Measurements from ENCODE around the gene CCDC187. TPM values are rescaled to one million over a fixed set of nuclear protein-coding genes. Genes with fewer than 3 reads are reported as not detected.

Gene CCDC187
- total RNA-seq, 6 donors from 2014 or later: 0.17 to 22.3 (median 10.0) TPM

DNA sequence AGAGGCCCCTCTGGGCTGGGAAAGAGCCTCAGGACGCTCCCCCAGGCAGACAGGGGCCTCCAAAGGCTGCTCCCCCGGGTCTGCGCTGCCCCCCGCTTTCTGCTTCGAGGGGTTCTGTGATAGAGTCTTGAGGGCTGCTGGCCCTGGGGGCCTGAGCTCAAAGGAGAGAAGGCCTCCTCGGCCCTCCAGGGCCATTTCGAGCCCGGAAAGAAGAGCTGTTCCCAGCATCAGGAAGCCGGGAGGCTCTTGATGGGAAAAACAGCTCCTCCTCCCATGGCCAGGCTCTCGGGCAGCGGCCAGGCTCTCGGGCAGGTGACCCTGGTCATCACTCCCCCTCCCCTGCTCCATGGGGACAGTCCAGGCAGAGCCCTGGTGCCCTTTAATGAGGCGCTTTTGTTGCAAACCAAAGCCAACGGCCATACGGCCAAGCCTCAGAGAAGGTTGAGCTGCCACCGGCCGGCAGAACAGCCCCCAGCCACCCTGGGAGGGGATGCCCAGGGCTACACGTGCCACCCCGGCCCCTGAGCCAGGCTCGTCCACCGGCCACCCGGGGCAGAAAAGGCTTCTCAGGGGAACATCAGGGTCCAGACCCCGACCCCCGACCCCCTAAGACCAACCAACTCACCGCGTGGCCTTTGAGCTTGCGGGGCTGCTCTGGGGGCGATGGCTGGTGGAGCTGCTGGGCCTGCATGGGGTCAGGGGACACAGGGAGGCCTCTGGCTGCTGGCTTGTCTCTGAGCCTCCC is 42.0 kb downstream of the CCDC187 start:
- H3K9me3 ChIP-seq: no peaks in the 10 kb centered on the region
- no peak overlapping the region for H3K4me3 ChIP-seq
- TF ChIP-seq, protein P1, sequence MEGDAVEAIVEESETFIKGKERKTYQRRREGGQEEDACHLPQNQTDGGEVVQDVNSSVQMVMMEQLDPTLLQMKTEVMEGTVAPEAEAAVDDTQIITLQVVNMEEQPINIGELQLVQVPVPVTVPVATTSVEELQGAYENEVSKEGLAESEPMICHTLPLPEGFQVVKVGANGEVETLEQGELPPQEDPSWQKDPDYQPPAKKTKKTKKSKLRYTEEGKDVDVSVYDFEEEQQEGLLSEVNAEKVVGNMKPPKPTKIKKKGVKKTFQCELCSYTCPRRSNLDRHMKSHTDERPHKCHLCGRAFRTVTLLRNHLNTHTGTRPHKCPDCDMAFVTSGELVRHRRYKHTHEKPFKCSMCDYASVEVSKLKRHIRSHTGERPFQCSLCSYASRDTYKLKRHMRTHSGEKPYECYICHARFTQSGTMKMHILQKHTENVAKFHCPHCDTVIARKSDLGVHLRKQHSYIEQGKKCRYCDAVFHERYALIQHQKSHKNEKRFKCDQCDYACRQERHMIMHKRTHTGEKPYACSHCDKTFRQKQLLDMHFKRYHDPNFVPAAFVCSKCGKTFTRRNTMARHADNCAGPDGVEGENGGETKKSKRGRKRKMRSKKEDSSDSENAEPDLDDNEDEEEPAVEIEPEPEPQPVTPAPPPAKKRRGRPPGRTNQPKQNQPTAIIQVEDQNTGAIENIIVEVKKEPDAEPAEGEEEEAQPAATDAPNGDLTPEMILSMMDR (IDR thresholded peaks at IDR 0.05): no peak
- TF ChIP-seq EP300 (IDR thresholded peaks at IDR 0.05) (no peak), POLR2AphosphoS5 (IDR thresholded peaks at IDR 0.05) (no peak), POLR2A (IDR thresholded peaks at IDR 0.05) (no peak)
- peaks cover 0 to 3% (median 2%) of the 10 kb centered on the region in 4 donors for H3K4me1 ChIP-seq
- ATAC-seq (ENCODE audit: low FRiP score in 2 of 2) (no peak), DNase-seq (peak in 1 of 2 donors; percentile 79)
- no peaks in the 10 kb centered on the region for H3K36me3 ChIP-seq
- WGBS, 2 donors: 78 to 80% methylated on average over 1 to 17 of the region's 28 CpGs
- no peaks in the 10 kb centered on the region for H3K27me3 ChIP-seq
- H3K27ac ChIP-seq: no peak overlapping the region

DNA sequence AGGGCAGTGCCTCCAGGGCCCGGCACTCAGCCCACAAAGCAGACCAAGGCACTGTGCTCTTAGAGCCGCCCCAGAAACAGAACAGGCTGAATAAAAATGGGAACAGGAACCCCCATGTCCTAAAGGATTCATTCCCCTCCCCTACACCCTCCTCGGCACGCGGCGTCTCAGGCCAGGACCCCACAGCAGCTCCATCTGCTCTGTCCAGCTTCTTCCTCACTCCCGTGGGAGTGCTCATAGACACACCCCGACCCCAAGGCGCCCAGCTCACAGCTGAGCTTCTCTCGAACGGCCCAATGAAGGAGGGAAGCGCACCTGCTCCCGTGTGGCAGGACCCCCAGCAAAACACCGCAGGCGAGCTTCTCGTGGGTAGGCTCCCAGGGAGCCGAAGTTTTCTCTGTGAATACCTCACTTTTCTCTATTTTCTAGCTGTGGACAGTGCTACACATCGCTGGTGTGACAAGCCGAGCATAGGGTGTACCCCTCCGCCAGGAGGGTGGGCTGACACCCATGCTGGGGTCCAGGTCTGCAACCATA is 42.9 kb downstream of the CCDC187 start:
- Histone ChIP-seq H3K4me1 (no peaks in the 10 kb centered on the region), H3K36me3 (no peaks in the 10 kb centered on the region), H3K27ac (no peak overlapping the region), H3K27me3 (no peaks in the 10 kb centered on the region), H3K4me3 (no peak overlapping the region), H3K9me3 (no peaks in the 10 kb centered on the region)
- no peak for TF ChIP-seq POLR2A (IDR thresholded peaks at IDR 0.05)
- no peak for TF ChIP-seq POLR2AphosphoS5 (IDR thresholded peaks at IDR 0.05)
- TF ChIP-seq, protein P1 (IDR thresholded peaks at IDR 0.05): no peak
- no peak for TF ChIP-seq EP300 (IDR thresholded peaks at IDR 0.05)
- ATAC-seq (ENCODE audit: low FRiP score in 2 of 2): no peak
- 81 to 83% methylated on average over 19 to 20 of the region's 20 CpGs for WGBS, 2 donors
- DNase-seq: peak in 1 of 2 donors; percentile 44

DNA sequence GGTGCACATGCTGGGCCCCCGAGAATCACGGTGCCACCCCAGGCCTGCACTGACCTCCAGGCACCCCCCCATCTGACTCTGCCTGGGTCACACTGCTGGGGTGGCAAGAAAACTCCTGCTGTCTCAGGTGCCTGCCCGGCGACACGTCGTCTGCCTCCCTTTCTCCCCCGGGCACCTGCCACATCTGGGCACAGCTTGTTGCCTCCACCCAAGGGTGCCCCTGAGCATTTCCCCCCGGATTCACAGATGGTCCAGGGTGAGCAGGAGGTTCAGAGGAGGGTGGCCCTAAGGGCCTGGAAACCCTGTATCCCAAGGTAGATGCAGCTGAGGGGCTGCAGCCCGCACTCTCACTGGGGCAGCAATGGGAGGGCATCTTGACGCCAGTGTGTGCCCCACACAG is 43.4 kb downstream of the CCDC187 start:
- WGBS, 2 donors: 74 to 85% methylated on average over 5 to 8 of the region's 10 CpGs
- no peak overlapping the region for H3K4me3 ChIP-seq

DNA sequence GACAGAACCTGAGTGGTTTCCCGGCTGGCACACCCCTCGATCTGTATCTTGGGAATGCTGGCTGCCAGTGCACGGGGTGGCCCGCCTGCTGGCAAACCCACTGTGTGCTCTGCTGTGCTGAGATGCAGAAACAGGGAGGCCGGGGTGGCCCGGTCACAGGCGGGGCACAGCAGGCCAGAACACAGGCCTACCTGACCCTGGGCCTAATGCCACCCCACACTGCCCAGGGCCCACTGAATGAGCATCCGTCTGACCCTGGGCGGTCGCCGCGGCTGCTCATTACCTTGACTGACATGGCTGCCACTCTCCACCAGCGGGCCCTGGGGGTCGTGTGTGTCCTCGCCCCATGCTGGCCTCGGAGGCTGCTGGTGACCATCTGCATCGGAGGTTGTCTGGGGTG is 44.1 kb downstream of the CCDC187 start:
- Histone ChIP-seq H3K4me1 (no peaks in the 10 kb centered on the region), H3K27ac (no peak overlapping the region), H3K27me3 (no peaks in the 10 kb centered on the region), H3K4me3 (no peak overlapping the region), H3K9me3 (no peaks in the 10 kb centered on the region), H3K36me3 (no peaks in the 10 kb centered on the region)
- no peak for TF ChIP-seq POLR2A (IDR thresholded peaks at IDR 0.05)
- no peak for TF ChIP-seq EP300 (IDR thresholded peaks at IDR 0.05)
- TF ChIP-seq, protein P1 (IDR thresholded peaks at IDR 0.05): no peak
- TF ChIP-seq POLR2AphosphoS5 (IDR thresholded peaks at IDR 0.05): no peak
- no peak for ATAC-seq (ENCODE audit: low FRiP score in 2 of 2)
- 78% methylated on average over 7 of the region's 17 CpGs; no CpG with 5 or more reads in 1 of the 2 donors for WGBS, 2 donors
- peak in 1 of 2 donors; percentile 76 for DNase-seq

More for the DNA sequence above, 43.4 kb downstream of the CCDC187 start:
- ATAC-seq (ENCODE audit: low FRiP score in 2 of 2) (no peak), DNase-seq (peak in 1 of 2 donors; percentile 49)
- no peaks in the 10 kb centered on the region for H3K36me3 ChIP-seq
- no peaks in the 10 kb centered on the region for H3K27me3 ChIP-seq
- TF ChIP-seq POLR2AphosphoS5 (IDR thresholded peaks at IDR 0.05) (no peak), EP300 (IDR thresholded peaks at IDR 0.05) (no peak), POLR2A (IDR thresholded peaks at IDR 0.05) (no peak)
- TF ChIP-seq, protein P1 (IDR thresholded peaks at IDR 0.05): no peak
- H3K4me1 ChIP-seq: no peaks in the 10 kb centered on the region
- H3K27ac ChIP-seq: no peak overlapping the region
- no peaks in the 10 kb centered on the region for H3K9me3 ChIP-seq

Measured in upper lobe of left lung (tissue), 6 donors.